ENCODE data around the gene AFAP1L2.

The AFAP1L2 gene

DNA sequence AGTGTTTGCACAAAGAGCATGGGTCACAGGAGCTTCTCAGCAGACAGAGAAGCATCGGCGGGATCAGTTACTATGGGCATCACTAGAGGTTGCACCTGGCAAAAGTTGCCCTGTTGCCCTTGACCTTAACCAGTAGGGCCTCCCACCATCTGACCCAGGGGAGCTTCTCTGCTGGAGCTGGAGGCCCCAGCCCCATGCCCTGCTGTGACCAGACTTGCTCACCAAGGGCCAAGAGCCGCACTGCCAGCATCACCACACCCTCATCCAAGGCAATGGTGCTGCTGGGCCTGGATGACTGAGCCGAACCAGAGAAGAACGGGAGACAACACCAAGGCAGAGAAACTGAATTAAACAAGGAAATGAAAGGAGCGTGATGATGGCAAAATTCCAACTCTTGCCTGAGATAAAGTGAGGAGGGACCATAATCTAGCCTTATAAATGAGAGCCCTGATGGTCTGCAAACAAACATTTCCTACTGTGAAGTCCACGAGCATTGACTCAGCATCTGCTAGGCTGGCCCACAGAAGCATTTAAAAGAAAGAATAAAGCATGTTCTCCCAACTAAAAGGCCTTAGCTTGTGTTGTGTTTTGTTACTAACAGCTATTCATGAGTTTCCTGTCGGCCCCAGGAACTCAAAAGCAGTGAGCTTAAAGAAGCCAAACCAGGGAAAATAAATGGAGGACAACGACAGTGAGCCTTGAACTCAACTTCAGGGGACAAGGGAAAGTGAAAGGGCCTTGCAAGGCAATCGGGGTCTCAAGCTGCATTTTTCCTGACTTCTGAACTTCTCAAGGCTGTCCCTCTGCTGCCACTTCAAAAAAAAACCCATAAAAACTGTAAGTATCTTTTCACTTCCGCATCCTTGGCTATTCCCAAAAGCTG lies 60.4 kb downstream of the AFAP1L2 start (continued):
- TF ChIP-seq ZNF70 (CRISPR knock-in tag; IDR thresholded peaks at IDR 0.05): no peak

DNA sequence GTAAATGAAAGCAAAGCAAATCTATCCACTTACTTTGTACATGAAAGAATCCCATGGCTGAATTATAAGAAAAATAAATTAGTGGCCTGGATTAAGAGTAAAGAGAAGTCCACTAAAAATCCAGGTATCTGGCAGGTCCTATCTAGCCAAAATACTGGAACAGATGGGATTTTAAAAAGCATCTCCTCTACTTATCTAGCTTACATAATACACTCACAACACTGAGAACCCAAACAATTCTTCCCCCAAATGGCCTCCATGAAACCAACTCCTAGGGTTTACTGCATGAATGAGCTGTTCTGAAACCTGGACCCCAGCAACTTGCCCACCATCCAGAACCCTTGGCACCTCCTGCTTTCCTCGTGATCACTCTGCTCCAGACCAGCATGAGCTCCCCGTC lies 61.3 kb downstream of the AFAP1L2 start:
- TF ChIP-seq, protein P1, sequence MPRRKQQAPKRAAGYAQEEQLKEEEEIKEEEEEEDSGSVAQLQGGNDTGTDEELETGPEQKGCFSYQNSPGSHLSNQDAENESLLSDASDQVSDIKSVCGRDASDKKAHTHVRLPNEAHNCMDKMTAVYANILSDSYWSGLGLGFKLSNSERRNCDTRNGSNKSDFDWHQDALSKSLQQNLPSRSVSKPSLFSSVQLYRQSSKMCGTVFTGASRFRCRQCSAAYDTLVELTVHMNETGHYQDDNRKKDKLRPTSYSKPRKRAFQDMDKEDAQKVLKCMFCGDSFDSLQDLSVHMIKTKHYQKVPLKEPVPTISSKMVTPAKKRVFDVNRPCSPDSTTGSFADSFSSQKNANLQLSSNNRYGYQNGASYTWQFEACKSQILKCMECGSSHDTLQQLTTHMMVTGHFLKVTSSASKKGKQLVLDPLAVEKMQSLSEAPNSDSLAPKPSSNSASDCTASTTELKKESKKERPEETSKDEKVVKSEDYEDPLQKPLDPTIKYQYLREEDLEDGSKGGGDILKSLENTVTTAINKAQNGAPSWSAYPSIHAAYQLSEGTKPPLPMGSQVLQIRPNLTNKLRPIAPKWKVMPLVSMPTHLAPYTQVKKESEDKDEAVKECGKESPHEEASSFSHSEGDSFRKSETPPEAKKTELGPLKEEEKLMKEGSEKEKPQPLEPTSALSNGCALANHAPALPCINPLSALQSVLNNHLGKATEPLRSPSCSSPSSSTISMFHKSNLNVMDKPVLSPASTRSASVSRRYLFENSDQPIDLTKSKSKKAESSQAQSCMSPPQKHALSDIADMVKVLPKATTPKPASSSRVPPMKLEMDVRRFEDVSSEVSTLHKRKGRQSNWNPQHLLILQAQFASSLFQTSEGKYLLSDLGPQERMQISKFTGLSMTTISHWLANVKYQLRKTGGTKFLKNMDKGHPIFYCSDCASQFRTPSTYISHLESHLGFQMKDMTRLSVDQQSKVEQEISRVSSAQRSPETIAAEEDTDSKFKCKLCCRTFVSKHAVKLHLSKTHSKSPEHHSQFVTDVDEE (CRISPR knock-in tag; IDR thresholded peaks at IDR 0.05): no peak
- TF ChIP-seq GLIS3 (CRISPR knock-in tag; IDR thresholded peaks at IDR 0.05) (no peak), PPARA (CRISPR knock-in tag; IDR thresholded peaks at IDR 0.05; ENCODE audit: borderline replicate concordance) (no peak), ZC3H10 (CRISPR knock-in tag; IDR thresholded peaks at IDR 0.05) (no peak), OSR1 (CRISPR knock-in tag; IDR thresholded peaks at IDR 0.05) (no peak), ZFP3 (CRISPR knock-in tag; IDR thresholded peaks at IDR 0.05) (no peak), ZNF565 (CRISPR knock-in tag; conservative IDR thresholded peaks at IDR 0.05; ENCODE audit: low read depth) (no peak), SNAI2 (CRISPR knock-in tag; IDR thresholded peaks at IDR 0.05) (no peak), ARNTL (CRISPR knock-in tag; IDR thresholded peaks at IDR 0.05; ENCODE audit: borderline replicate concordance, low read depth) (no peak), CSDC2 (CRISPR knock-in tag; IDR thresholded peaks at IDR 0.05) (no peak), ZFP30 (CRISPR knock-in tag; IDR thresholded peaks at IDR 0.05) (no peak), ZNF8 (CRISPR knock-in tag; IDR thresholded peaks at IDR 0.05) (no peak), ESRRG (CRISPR knock-in tag; IDR thresholded peaks at IDR 0.05) (no peak), TCF4 (CRISPR knock-in tag; IDR thresholded peaks at IDR 0.05; ENCODE audit: borderline replicate concordance) (no peak), RARB (CRISPR knock-in tag; IDR thresholded peaks at IDR 0.05) (no peak), ZNF70 (CRISPR knock-in tag; IDR thresholded peaks at IDR 0.05) (no peak)
- TF ChIP-seq, protein P2, sequence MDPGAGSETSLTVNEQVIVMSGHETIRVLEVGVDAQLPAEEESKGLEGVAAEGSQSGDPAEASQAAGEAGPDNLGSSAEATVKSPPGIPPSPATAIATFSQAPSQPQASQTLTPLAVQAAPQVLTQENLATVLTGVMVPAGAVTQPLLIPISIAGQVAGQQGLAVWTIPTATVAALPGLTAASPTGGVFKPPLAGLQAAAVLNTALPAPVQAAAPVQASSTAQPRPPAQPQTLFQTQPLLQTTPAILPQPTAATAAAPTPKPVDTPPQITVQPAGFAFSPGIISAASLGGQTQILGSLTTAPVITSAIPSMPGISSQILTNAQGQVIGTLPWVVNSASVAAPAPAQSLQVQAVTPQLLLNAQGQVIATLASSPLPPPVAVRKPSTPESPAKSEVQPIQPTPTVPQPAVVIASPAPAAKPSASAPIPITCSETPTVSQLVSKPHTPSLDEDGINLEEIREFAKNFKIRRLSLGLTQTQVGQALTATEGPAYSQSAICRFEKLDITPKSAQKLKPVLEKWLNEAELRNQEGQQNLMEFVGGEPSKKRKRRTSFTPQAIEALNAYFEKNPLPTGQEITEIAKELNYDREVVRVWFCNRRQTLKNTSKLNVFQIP (CRISPR knock-in tag; IDR thresholded peaks at IDR 0.05; ENCODE audit: borderline replicate concordance, low read depth): no peak
- TF ChIP-seq, protein P3, sequence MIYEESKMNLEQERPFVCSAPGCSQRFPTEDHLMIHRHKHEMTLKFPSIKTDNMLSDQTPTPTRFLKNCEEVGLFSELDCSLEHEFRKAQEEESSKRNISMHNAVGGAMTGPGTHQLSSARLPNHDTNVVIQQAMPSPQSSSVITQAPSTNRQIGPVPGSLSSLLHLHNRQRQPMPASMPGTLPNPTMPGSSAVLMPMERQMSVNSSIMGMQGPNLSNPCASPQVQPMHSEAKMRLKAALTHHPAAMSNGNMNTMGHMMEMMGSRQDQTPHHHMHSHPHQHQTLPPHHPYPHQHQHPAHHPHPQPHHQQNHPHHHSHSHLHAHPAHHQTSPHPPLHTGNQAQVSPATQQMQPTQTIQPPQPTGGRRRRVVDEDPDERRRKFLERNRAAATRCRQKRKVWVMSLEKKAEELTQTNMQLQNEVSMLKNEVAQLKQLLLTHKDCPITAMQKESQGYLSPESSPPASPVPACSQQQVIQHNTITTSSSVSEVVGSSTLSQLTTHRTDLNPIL (CRISPR knock-in tag; IDR thresholded peaks at IDR 0.05; ENCODE audit: low read depth): no peak
- TF ChIP-seq, protein P4, sequence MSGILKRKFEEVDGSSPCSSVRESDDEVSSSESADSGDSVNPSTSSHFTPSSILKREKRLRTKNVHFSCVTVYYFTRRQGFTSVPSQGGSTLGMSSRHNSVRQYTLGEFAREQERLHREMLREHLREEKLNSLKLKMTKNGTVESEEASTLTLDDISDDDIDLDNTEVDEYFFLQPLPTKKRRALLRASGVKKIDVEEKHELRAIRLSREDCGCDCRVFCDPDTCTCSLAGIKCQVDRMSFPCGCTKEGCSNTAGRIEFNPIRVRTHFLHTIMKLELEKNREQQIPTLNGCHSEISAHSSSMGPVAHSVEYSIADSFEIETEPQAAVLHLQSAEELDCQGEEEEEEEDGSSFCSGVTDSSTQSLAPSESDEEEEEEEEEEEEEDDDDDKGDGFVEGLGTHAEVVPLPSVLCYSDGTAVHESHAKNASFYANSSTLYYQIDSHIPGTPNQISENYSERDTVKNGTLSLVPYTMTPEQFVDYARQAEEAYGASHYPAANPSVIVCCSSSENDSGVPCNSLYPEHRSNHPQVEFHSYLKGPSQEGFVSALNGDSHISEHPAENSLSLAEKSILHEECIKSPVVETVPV (CRISPR knock-in tag; IDR thresholded peaks at IDR 0.05): no peak
- TF ChIP-seq, protein P5, sequence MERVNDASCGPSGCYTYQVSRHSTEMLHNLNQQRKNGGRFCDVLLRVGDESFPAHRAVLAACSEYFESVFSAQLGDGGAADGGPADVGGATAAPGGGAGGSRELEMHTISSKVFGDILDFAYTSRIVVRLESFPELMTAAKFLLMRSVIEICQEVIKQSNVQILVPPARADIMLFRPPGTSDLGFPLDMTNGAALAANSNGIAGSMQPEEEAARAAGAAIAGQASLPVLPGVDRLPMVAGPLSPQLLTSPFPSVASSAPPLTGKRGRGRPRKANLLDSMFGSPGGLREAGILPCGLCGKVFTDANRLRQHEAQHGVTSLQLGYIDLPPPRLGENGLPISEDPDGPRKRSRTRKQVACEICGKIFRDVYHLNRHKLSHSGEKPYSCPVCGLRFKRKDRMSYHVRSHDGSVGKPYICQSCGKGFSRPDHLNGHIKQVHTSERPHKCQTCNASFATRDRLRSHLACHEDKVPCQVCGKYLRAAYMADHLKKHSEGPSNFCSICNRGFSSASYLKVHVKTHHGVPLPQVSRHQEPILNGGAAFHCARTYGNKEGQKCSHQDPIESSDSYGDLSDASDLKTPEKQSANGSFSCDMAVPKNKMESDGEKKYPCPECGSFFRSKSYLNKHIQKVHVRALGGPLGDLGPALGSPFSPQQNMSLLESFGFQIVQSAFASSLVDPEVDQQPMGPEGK (CRISPR knock-in tag; IDR thresholded peaks at IDR 0.05; ENCODE audit: borderline replicate concordance): no peak
- no peak for ATAC-seq

DNA sequence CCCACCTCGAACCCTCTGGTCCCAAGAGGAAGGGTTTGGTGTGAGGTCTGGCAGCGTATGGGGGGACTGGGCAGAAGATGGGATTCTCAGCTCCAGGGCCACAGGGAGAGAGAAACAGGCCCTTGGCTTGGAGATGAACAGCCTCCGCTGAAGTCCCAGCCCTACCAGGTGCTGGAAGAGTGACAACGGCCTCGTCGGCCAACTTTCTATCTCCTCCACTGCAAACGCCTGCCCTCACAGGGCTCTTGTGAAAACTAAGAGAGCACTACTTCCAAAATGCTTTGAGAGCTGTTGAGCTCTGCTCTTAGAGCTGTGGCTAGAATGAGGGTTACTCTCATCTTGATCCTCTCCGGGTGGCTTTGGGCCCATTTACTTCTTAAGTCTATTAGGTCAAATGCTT lies 63.5 kb downstream of the AFAP1L2 start:
- ATAC-seq: no peak
- TF ChIP-seq, protein P1 (CRISPR knock-in tag; IDR thresholded peaks at IDR 0.05): no peak
- no peak for TF ChIP-seq TCF4 (CRISPR knock-in tag; IDR thresholded peaks at IDR 0.05; ENCODE audit: borderline replicate concordance)
- no peak for TF ChIP-seq ZNF565 (CRISPR knock-in tag; conservative IDR thresholded peaks at IDR 0.05; ENCODE audit: low read depth)
- TF ChIP-seq PPARA (CRISPR knock-in tag; IDR thresholded peaks at IDR 0.05; ENCODE audit: borderline replicate concordance): no peak
- no peak for TF ChIP-seq ESRRG (CRISPR knock-in tag; IDR thresholded peaks at IDR 0.05)
- no peak for TF ChIP-seq ARNTL (CRISPR knock-in tag; IDR thresholded peaks at IDR 0.05; ENCODE audit: borderline replicate concordance, low read depth)
- TF ChIP-seq CSDC2 (CRISPR knock-in tag; IDR thresholded peaks at IDR 0.05): no peak
